HepG2 (cell line): ENCODE results near the gene NEURL4. TPM values are rescaled to one million over a fixed set of nuclear protein-coding genes. Genes with fewer than 3 reads are reported as not detected.

Source experiments
- CCAR2 ChIP-seq: fragments of 200-400 bp; formaldehyde crosslinking; optimal IDR thresholded peaks from 2 replicates; pipeline ENCODE3; 2018; ENCODE audit warnings: low read depth, mild to moderate bottlenecking, low read length, moderate library complexity
- CENPX ChIP-seq: sonication (generic); formaldehyde crosslinking; IDR thresholded peaks from 2 replicates; pipeline ENCODE4 v1.9.0; 2021; ENCODE audit warnings: mild to moderate bottlenecking, missing genetic modification reagents, moderate library complexity
- KLF9 ChIP-seq: IDR thresholded peaks from 2 replicates; pipeline ENCODE4 v1.6.1; 2016; ENCODE audit warnings: low read depth
- MTA1 ChIP-seq: sonication (generic); formaldehyde crosslinking; IDR thresholded peaks from 2 replicates; pipeline ENCODE4 v1.4.0; 2020; ENCODE audit warnings: missing genetic modification reagents, mild to moderate bottlenecking, borderline replicate concordance
- NFYB ChIP-seq: sonication (generic); formaldehyde crosslinking; IDR thresholded peaks from 2 replicates; pipeline ENCODE4 v1.4.0; 2020; ENCODE audit warnings: missing genetic modification reagents
- PCBP2 ChIP-seq: fragments of 200-400 bp; formaldehyde crosslinking; optimal IDR thresholded peaks from 2 replicates; pipeline ENCODE3; 2018; ENCODE audit warnings: low read length, low read depth; ENCODE audit not compliant: poor library complexity, severe bottlenecking
- RFXANK ChIP-seq: IDR thresholded peaks from 2 replicates; pipeline ENCODE4 v1.6.1; 2016
- ZNF546 ChIP-seq: sonication (generic); formaldehyde crosslinking; conservative IDR thresholded peaks from 2 replicates; pipeline ENCODE4 v1.8.1; 2023; ENCODE audit warnings: mild to moderate bottlenecking, missing genetic modification reagents
- ZNF737 ChIP-seq: sonication (generic); formaldehyde crosslinking; IDR thresholded peaks from 2 replicates; pipeline ENCODE4 v1.5.0; 2020; ENCODE audit warnings: missing genetic modification reagents, mild to moderate bottlenecking, borderline replicate concordance
- ZNF761 ChIP-seq: sonication (generic); formaldehyde crosslinking; conservative IDR thresholded peaks from 2 replicates; pipeline ENCODE4 v1.4.0; 2020; ENCODE audit warnings: mild to moderate bottlenecking, missing genetic modification reagents
- ZNF777 ChIP-seq: sonication (generic); formaldehyde crosslinking; IDR thresholded peaks from 2 replicates; pipeline ENCODE4 v1.4.0; 2020; ENCODE audit warnings: missing genetic modification reagents
- ZNF788 ChIP-seq: sonication (generic); formaldehyde crosslinking; IDR thresholded peaks from 2 replicates; pipeline ENCODE4 v1.5.0; 2020; ENCODE audit warnings: mild to moderate bottlenecking, missing genetic modification reagents, borderline replicate concordance
- polyA plus RNA-seq, 8 experiments: library from polyadenylated mRNA; depleted of rRNA in 3 of 8; stranded (reverse) in 7 of 8; unstranded in 1 of 8; fragments of >200 nt; fragmentation: Illumina TruSeq in 4 of 8; extraction: Trizol in 4 of 8; gene quantifications; 2 replicates each; pipeline versions ENCODE4 v1.2.1 to v1.2.3, GENCODE V29; 2011 to 2016; ENCODE audit warnings: low read depth in 4 of 8, missing spikeins in 1 of 8, mixed read lengths in 1 of 8; ENCODE audit not compliant: insufficient read depth in 1 of 8
- total RNA-seq, 5 experiments: library from RNA; depleted of rRNA; stranded (reverse); fragments of >200 nt; fragmentation: Illumina TruSeq; extraction: Trizol; gene quantifications; 2 replicates each; pipeline ENCODE4 v1.2.3, GENCODE V29; 2016; ENCODE audit warnings: low read depth in 1 of 5
- TF ChIP-seq, protein P1 (sequence below): sonication (generic); formaldehyde crosslinking; IDR thresholded peaks from 2 replicates; pipeline ENCODE4 v1.4.0; 2020; ENCODE audit warnings: mild to moderate bottlenecking, missing genetic modification reagents
- TF ChIP-seq, protein P2 (sequence below): IDR thresholded peaks from 2 replicates; pipeline ENCODE4 v1.6.1; 2016
- TF ChIP-seq, protein P3 (sequence below): sonication (generic); formaldehyde crosslinking; IDR thresholded peaks from 2 replicates; pipeline ENCODE4 v1.5.0; 2020; ENCODE audit warnings: missing genetic modification reagents
- TF ChIP-seq, protein P4 (sequence below): sonication (generic); formaldehyde crosslinking; conservative IDR thresholded peaks from 2 replicates; pipeline ENCODE4 v1.8.0; 2022; ENCODE audit warnings: mild to moderate bottlenecking, moderate library complexity, missing genetic modification reagents
- TF ChIP-seq, protein P5 (sequence below): sonication (generic); formaldehyde crosslinking; IDR thresholded peaks from 2 replicates; pipeline ENCODE4 v1.5.1; 2020; ENCODE audit warnings: mild to moderate bottlenecking, missing genetic modification reagents, borderline replicate concordance

The NEURL4 gene
- total and polyA plus RNA-seq, 2 of the 13 experiments (the other 11 are each of a cell fraction or from before 2014, with no cell fraction given): 14.8 to 15.7 TPM

DNA sequence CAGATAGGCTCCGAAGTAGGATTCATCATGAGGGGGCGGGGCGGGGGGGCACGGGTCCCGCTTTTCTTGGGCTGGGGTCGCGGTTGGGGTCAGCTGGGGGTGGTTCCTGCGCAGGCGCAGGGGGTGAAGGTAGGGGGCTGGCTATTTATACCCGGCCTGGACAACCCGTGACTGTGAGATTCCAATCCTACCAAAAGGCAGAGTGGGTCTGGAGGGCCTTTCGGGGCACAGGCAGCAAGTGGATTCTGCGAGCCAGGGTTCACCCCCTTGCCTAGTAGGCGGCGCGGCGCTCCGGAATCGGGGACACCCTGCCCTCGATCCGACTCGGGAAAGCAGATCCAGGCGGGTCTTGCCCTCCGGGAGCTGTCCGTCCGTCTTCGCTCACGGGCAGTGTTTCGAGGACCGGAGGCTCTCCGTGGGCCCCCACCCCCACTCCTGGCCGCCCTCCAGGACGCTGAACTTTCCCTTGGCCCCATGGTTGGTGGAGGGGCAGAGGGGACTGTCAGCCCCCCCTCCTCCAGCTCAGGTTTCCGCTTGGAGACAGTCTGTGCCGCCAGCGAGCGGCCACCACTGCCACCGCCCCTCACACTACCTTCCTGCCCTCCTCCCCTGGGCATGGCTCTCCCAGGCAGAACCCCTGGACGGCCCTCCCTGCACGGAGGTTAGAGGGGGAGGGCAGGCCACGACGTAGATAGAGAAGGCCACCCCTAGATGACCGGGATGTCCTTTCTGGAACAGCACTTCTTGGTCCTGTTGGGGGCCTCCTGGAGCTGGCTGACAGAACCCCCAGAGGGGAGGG lies 47.0 kb downstream of the NEURL4 start (continued):
- TF ChIP-seq, protein P1, sequence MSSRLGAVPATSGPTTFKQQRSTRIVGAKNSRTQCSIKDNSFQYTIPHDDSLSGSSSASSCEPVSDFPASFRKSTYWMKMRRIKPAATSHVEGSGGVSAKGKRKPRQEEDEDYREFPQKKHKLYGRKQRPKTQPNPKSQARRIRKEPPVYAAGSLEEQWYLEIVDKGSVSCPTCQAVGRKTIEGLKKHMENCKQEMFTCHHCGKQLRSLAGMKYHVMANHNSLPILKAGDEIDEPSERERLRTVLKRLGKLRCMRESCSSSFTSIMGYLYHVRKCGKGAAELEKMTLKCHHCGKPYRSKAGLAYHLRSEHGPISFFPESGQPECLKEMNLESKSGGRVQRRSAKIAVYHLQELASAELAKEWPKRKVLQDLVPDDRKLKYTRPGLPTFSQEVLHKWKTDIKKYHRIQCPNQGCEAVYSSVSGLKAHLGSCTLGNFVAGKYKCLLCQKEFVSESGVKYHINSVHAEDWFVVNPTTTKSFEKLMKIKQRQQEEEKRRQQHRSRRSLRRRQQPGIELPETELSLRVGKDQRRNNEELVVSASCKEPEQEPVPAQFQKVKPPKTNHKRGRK (CRISPR knock-in tag): no peak
- TF ChIP-seq CENPX (CRISPR knock-in tag) (no peak), CCAR2 (no peak), NFYB (CRISPR knock-in tag) (no peak), PCBP2 (no peak), ZNF546 (no peak), RFXANK (CRISPR knock-in tag) (no peak), ZNF737 (no peak), KLF9 (no peak), ZNF788 (CRISPR knock-in tag) (peak; percentile 19; the same call in 1 of the 2 replicates), ZNF761 (CRISPR knock-in tag) (no peak), MTA1 (CRISPR knock-in tag) (no peak), ZNF777 (peak; percentile 84)
- TF ChIP-seq, protein P2, sequence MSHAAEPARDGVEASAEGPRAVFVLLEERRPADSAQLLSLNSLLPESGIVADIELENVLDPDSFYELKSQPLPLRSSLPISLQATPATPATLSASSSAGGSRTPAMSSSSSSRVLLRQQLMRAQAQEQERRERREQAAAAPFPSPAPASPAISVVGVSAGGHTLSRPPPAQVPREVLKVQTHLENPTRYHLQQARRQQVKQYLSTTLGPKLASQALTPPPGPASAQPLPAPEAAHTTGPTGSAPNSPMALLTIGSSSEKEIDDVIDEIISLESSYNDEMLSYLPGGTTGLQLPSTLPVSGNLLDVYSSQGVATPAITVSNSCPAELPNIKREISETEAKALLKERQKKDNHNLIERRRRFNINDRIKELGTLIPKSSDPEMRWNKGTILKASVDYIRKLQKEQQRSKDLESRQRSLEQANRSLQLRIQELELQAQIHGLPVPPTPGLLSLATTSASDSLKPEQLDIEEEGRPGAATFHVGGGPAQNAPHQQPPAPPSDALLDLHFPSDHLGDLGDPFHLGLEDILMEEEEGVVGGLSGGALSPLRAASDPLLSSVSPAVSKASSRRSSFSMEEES (CRISPR knock-in tag): no peak
- TF ChIP-seq, protein P3, sequence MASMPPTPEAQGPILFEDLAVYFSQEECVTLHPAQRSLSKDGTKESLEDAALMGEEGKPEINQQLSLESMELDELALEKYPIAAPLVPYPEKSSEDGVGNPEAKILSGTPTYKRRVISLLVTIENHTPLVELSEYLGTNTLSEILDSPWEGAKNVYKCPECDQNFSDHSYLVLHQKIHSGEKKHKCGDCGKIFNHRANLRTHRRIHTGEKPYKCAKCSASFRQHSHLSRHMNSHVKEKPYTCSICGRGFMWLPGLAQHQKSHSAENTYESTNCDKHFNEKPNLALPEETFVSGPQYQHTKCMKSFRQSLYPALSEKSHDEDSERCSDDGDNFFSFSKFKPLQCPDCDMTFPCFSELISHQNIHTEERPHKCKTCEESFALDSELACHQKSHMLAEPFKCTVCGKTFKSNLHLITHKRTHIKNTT (CRISPR knock-in tag): no peak
- TF ChIP-seq, protein P4, sequence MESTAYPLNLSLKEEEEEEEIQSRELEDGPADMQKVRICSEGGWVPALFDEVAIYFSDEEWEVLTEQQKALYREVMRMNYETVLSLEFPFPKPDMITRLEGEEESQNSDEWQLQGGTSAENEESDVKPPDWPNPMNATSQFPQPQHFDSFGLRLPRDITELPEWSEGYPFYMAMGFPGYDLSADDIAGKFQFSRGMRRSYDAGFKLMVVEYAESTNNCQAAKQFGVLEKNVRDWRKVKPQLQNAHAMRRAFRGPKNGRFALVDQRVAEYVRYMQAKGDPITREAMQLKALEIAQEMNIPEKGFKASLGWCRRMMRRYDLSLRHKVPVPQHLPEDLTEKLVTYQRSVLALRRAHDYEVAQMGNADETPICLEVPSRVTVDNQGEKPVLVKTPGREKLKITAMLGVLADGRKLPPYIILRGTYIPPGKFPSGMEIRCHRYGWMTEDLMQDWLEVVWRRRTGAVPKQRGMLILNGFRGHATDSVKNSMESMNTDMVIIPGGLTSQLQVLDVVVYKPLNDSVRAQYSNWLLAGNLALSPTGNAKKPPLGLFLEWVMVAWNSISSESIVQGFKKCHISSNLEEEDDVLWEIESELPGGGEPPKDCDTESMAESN (CRISPR knock-in tag): no peak
- TF ChIP-seq, protein P5, sequence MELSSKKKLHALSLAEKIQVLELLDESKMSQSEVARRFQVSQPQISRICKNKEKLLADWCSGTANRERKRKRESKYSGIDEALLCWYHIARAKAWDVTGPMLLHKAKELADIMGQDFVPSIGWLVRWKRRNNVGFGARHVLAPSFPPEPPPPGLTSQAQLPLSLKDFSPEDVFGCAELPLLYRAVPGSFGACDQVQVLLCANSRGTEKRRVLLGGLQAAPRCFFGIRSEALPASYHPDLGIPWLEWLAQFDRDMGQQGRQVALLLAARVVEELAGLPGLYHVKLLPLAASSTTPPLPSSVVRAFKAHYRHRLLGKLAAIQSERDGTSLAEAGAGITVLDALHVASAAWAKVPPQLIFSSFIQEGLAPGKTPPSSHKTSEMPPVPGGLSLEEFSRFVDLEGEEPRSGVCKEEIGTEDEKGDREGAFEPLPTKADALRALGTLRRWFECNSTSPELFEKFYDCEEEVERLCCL (CRISPR knock-in tag): no peak
